Liver (tissue), 9 donors: ENCODE measurements around the gene GRAP. TPM values are rescaled to one million over a fixed set of nuclear protein-coding genes. Genes with fewer than 3 reads are reported as not detected.

Experiments used
- DNase-seq: peaks from one replicate; pipeline ENCODE4 v3.0.0-alpha.2; 2017; ENCODE audit warnings: low spot score
- H3K27ac ChIP-seq, 2 donors: one replicate each; pipeline ENCODE4 v1.7.0; 2013; ENCODE audit warnings: inconsistent platforms in 2 of 2, low read length in 2 of 2, control low read depth in 1 of 2, low read depth in 1 of 2, mild to moderate bottlenecking in 1 of 2
- H3K27me3 ChIP-seq, 4 donors: one replicate each; pipeline versions ENCODE4 v1.6.1 to v1.7.0; 2013; ENCODE audit warnings: low read length in 3 of 4, inconsistent platforms in 1 of 4, mild to moderate bottlenecking in 1 of 4, moderate library complexity in 1 of 4; ENCODE audit not compliant: control insufficient read depth in 4 of 4, insufficient read depth in 4 of 4
- H3K36me3 ChIP-seq, 4 donors: one replicate each; pipeline versions ENCODE4 v1.6.1 to v1.7.0; 2013; ENCODE audit warnings: low read length in 3 of 4, mild to moderate bottlenecking in 3 of 4, low read depth in 1 of 4, moderate library complexity in 1 of 4; ENCODE audit not compliant: control insufficient read depth in 4 of 4, insufficient read depth in 3 of 4
- H3K4me1 ChIP-seq, 4 donors: one replicate each; pipeline versions ENCODE4 v1.6.1 to v1.7.0; 2013; ENCODE audit warnings: low read length in 3 of 4, mild to moderate bottlenecking in 3 of 4, moderate library complexity in 1 of 4; ENCODE audit not compliant: control insufficient read depth in 4 of 4, insufficient read depth in 4 of 4
- H3K4me3 ChIP-seq, 3 donors: one replicate each; pipeline versions ENCODE4 v1.6.1 to v1.7.0; 2013; ENCODE audit warnings: low read length in 3 of 3, control low read depth in 1 of 3, low read depth in 1 of 3, mild to moderate bottlenecking in 1 of 3
- H3K9ac ChIP-seq, 2 donors: one replicate each; pipeline ENCODE4 v1.7.0; 2013; ENCODE audit warnings: low read length in 2 of 2, mild to moderate bottlenecking in 2 of 2, moderate library complexity in 2 of 2, control low read depth in 1 of 2, low read depth in 1 of 2
- H3K9me3 ChIP-seq, 4 donors: one replicate each; pipeline versions ENCODE4 v1.6.1 to v1.7.0; 2013; ENCODE audit warnings: low read length in 3 of 4; ENCODE audit not compliant: control insufficient read depth in 4 of 4
- ATF3 ChIP-seq: IDR thresholded peaks from 2 replicates; pipeline ENCODE4 v1.6.1; 2016; ENCODE audit warnings: antibody characterized with exemption
- CTCF ChIP-seq: fragments of 150-350 bp; IDR thresholded peaks from 2 replicates; pipeline ENCODE4 v1.5.1; 2017; ENCODE audit warnings: improper control_type of control experiment, low read depth, low read length; ENCODE audit not compliant: missing input control
- EGR1 ChIP-seq, 2 donors: IDR thresholded peaks; 2 replicates each; pipeline ENCODE4 v1.6.1; 2016 to 2018; ENCODE audit warnings: antibody characterized with exemption in 2 of 2, low read depth in 2 of 2
- FOXA1 ChIP-seq: IDR thresholded peaks from 2 replicates; pipeline ENCODE4 v1.6.1; 2016; ENCODE audit warnings: antibody characterized with exemption
- FOXA2 ChIP-seq: IDR thresholded peaks from 2 replicates; pipeline ENCODE4 v1.6.1; 2016; ENCODE audit warnings: antibody characterized with exemption
- GABPA ChIP-seq, 2 donors: IDR thresholded peaks in 1 of 2; conservative IDR thresholded peaks in 1 of 2; 2 replicates each; pipeline ENCODE4 v1.6.1; 2016; ENCODE audit warnings: antibody characterized with exemption in 2 of 2, mild to moderate bottlenecking in 1 of 2, moderate library complexity in 1 of 2
- HNF4A ChIP-seq, 2 donors: conservative IDR thresholded peaks; 2 replicates each; pipeline ENCODE4 v1.6.1; 2016; ENCODE audit warnings: antibody characterized with exemption in 2 of 2, mild to moderate bottlenecking in 2 of 2
- HNF4G ChIP-seq: IDR thresholded peaks from 2 replicates; pipeline ENCODE4 v1.6.1; 2016; ENCODE audit warnings: antibody characterized with exemption
- JUND ChIP-seq, 2 donors: IDR thresholded peaks; 2 replicates each; pipeline ENCODE4 v1.6.1; 2016; ENCODE audit warnings: antibody characterized with exemption in 2 of 2
- MAX ChIP-seq: IDR thresholded peaks from 2 replicates; pipeline ENCODE4 v1.6.1; 2016; ENCODE audit warnings: antibody characterized with exemption
- NR2F2 ChIP-seq: IDR thresholded peaks from 2 replicates; pipeline ENCODE4 v1.6.1; 2016; ENCODE audit warnings: antibody characterized with exemption
- RAD21 ChIP-seq, 2 donors: IDR thresholded peaks; 2 replicates each; pipeline ENCODE4 v1.6.1; 2016; ENCODE audit warnings: antibody characterized with exemption in 2 of 2, mild to moderate bottlenecking in 2 of 2
- RXRA ChIP-seq, 2 donors: IDR thresholded peaks; 2 replicates each; pipeline ENCODE4 v1.6.1; 2017 to 2018; ENCODE audit warnings: antibody characterized with exemption in 2 of 2, mild to moderate bottlenecking in 1 of 2
- TAF1 ChIP-seq: conservative IDR thresholded peaks from 2 replicates; pipeline ENCODE4 v1.6.1; 2016; ENCODE audit warnings: antibody characterized with exemption, mild to moderate bottlenecking
- YY1 ChIP-seq: IDR thresholded peaks from 2 replicates; pipeline ENCODE4 v1.6.1; 2016; ENCODE audit warnings: antibody characterized with exemption, mild to moderate bottlenecking
- ZBTB33 ChIP-seq: IDR thresholded peaks from 2 replicates; pipeline ENCODE4 v1.6.1; 2016; ENCODE audit warnings: antibody characterized with exemption
- WGBS: extraction: QIAGEN DNeasy Blood & Tissue Kit; methylation state at CpG from one replicate; pipeline ENCODE4 v1.1.7; 2013; 5-methylcytosine and 5-hydroxymethylcytosine counted together
- polyA plus RNA-seq, 2 donors: library from polyadenylated mRNA; stranded (reverse) in 1 of 2; unstranded in 1 of 2; fragments of 200-250 nt in 1 of 2; fragments of >200 nt in 1 of 2; fragmentation: Nextera tagmentation in 1 of 2; extraction: Ambion mirVana in 1 of 2; gene quantifications; one replicate each; pipeline versions ENCODE4 v1.2.1 to v1.2.3, GENCODE V29; 2013 to 2015
- total RNA-seq, 2 donors: library from RNA; depleted of rRNA; stranded (reverse); fragments of >200 nt; gene quantifications; one replicate each; pipeline ENCODE4 v1.2.3, GENCODE V29; 2014
- donor health status: healthy.
- donor health status: healthy.
- donor health status: healthy.
- donor health status: healthy.
- donor health status: healthy.

Gene GRAP
- total and polyA plus RNA-seq, 4 donors = 1.2 to 6.5 (median 5.2) TPM

DNA sequence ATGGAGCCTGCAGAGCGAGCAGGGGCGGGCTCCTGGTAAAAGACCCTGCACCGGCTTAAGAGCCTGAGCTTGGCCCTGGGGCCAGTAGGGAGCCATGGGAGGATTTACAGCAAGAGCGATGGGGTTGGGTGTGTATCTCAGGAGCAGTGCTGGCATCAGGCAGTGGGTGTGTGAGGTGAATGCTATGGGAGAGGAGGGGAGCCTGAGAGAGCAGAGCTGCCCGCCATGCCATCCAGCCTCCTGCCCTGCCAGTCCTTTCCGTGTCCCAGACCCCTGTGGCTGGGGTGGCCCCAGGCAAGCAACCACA, 65.5 kb downstream of the GRAP start:
- 78% methylated on average over 6 of the region's 6 CpGs for WGBS
- H3K9ac ChIP-seq = no peak overlapping the region
- no peak overlapping the region for H3K27ac ChIP-seq
- H3K4me1 ChIP-seq = peaks cover 7 to 37% (median 24%) of the 10 kb centered on the region in 4 donors
- H3K9me3 ChIP-seq = no peaks in the 10 kb centered on the region
- no peak overlapping the region for H3K4me3 ChIP-seq
- H3K36me3 ChIP-seq = peaks cover 0 to 10% (median 5%) of the 10 kb centered on the region in 4 donors
- TF ChIP-seq JUND (IDR thresholded peaks at IDR 0.05) (no peak), RAD21 (IDR thresholded peaks at IDR 0.05) (no peak), TAF1 (no peak), EGR1 (IDR thresholded peaks at IDR 0.05; ENCODE audit: low read depth in 2 of 2) (no peak), CTCF (no peak), ZBTB33 (no peak), FOXA1 (no peak), YY1 (no peak), MAX (no peak), FOXA2 (no peak), RXRA (IDR thresholded peaks at IDR 0.05) (no peak), HNF4G (no peak), NR2F2 (no peak), HNF4A (conservative IDR thresholded peaks at IDR 0.05) (no peak), ATF3 (no peak)
- no peaks in the 10 kb centered on the region for H3K27me3 ChIP-seq
- DNase-seq = no peak

DNA sequence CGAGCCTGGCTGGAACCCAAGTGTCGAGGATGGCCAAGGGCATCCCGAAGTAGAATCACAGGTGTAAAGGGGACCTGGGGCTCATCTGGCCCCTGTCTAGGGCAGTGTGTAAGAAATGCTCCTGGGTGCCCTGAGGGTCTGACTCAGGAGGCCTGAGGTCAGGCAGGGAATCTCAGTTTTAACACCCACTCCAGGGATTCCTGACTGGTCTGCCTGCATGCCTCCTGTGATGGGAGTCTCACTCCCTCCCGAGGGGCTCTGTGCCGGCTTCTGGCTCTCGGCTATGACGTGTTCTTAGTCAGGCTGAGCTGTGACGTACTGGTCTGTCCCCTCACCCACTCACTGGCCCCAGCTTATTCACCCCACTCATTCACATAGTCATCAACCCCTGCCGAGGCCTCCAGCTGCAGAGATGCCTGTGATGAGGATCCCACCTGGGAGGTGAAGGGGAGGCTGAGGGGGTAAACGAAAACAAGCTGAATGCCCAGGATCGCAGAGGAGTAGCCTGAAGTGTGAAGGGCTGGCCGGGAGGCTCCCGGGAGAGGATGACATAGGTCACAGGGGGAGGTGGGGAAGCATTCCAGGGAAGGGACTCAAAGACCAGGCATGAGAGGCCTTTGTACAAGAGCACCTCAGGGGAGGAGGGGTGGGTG, 65.9 kb downstream of the GRAP start:
- Histone ChIP-seq H3K4me3 (no peak overlapping the region), H3K36me3 (peaks cover 0 to 10% (median 5%) of the 10 kb centered on the region in 4 donors), H3K9me3 (no peaks in the 10 kb centered on the region), H3K27ac (no peak overlapping the region), H3K27me3 (no peaks in the 10 kb centered on the region), H3K9ac (no peak overlapping the region), H3K4me1 (peaks cover 7 to 40% (median 24%) of the 10 kb centered on the region in 4 donors)
- TF ChIP-seq RXRA (IDR thresholded peaks at IDR 0.05) (no peak), YY1 (no peak), EGR1 (IDR thresholded peaks at IDR 0.05; ENCODE audit: low read depth in 2 of 2) (no peak), HNF4G (no peak), MAX (no peak), JUND (IDR thresholded peaks at IDR 0.05) (no peak), TAF1 (no peak), FOXA1 (no peak), RAD21 (IDR thresholded peaks at IDR 0.05) (no peak), ZBTB33 (no peak), GABPA (IDR thresholded peaks at IDR 0.05 in 1 of 2, conservative IDR thresholded peaks at IDR 0.05 in 1 of 2) (no peak), ATF3 (no peak), CTCF (no peak)
- DNase-seq = no peak
- 88% methylated on average over 13 of the region's 13 CpGs for WGBS
